Stomach (tissue), 9 donors: Measurements from ENCODE around the gene CUL1. TPM values are rescaled to one million over a fixed set of nuclear protein-coding genes. Genes with fewer than 3 reads are reported as not detected.

Experiments used
- DNase-seq, 2 donors: peaks; one replicate each; pipeline versions ENCODE4 v3.0.0 to v3.0.0-alpha.2; 2013 to 2019
- H3K27ac ChIP-seq, 5 donors: fragments of 200-600 bp in 4 of 5; sonication (generic) in 4 of 5; one replicate each; pipeline ENCODE4 v1.5.1; 2013 to 2019; ENCODE audit warnings: mild to moderate bottlenecking in 1 of 5, moderate library complexity in 1 of 5
- H3K27me3 ChIP-seq, 3 donors: fragments of 200-600 bp; sonication (generic); one replicate each; pipeline ENCODE4 v1.5.1; 2017 to 2019; ENCODE audit warnings: mixed run types in 1 of 3
- H3K36me3 ChIP-seq, 4 donors: fragments of 200-600 bp; sonication (generic); 1 replicate in 3 of 4; 2 replicates in 1 of 4; pipeline ENCODE4 v1.5.1; 2016 to 2019
- H3K4me1 ChIP-seq, 4 donors: fragments of 200-600 bp; sonication (generic); one replicate each; pipeline ENCODE4 v1.5.1; 2016 to 2019
- H3K4me3 ChIP-seq, 4 donors: fragments of 200-600 bp; sonication (generic) in 3 of 4; one replicate each; pipeline ENCODE4 v1.5.1; 2016 to 2019; ENCODE audit warnings: mild to moderate bottlenecking in 1 of 4
- H3K9me3 ChIP-seq, 4 donors: fragments of 200-600 bp; sonication (generic); one replicate each; pipeline ENCODE4 v1.5.1; 2016 to 2019
- CTCF ChIP-seq, 7 experiments: fragments of 450-650 bp in 4 of 7; fragments of 200-600 bp in 3 of 7; sonication (generic) in 3 of 7; IDR thresholded peaks; one replicate each; pipeline ENCODE4 v1.5.1; 2016 to 2019; ENCODE audit warnings: antibody characterized with exemption in 7 of 7, control low read depth in 2 of 7, mild to moderate bottlenecking in 1 of 7
- EP300 ChIP-seq: sonication (generic); formaldehyde crosslinking; IDR thresholded peaks from one replicate; pipeline ENCODE4 v1.6.1; 2017; ENCODE audit warnings: antibody characterized with exemption
- POLR2A ChIP-seq, 4 donors: fragments of 450-650 bp; IDR thresholded peaks; one replicate each; pipeline ENCODE4 v1.6.1; 2016; ENCODE audit warnings: antibody characterized with exemption in 4 of 4, control low read depth in 2 of 4, mild to moderate bottlenecking in 1 of 4, moderate library complexity in 1 of 4
- POLR2AphosphoS5 ChIP-seq, 3 donors: sonication (generic); formaldehyde crosslinking; IDR thresholded peaks; one replicate each; pipeline ENCODE4 v1.6.1; 2016; ENCODE audit warnings: antibody characterized with exemption in 3 of 3
- WGBS, 5 donors: extraction: QIAGEN DNeasy Blood & Tissue Kit in 3 of 5; methylation state at CpG; one replicate each; pipeline versions ENCODE4 v1.1.5 to v1.1.7; 2013 to 2018; 5-methylcytosine and 5-hydroxymethylcytosine counted together
- intact Hi-C: fragments of 100-400 bp; cut with DNase I; formaldehyde crosslinking; loops from one replicate; pipeline ENCODE4 v1.15.1; 2023; ENCODE audit warnings: low total_unique reads
- polyA plus RNA-seq, 3 donors: library from polyadenylated mRNA; stranded (reverse); fragments of 200-250 nt; gene quantifications; one replicate each; pipeline ENCODE4 v1.2.3, GENCODE V29; 2013
- total RNA-seq, 5 donors: library from RNA; depleted of rRNA; stranded (reverse); fragments of >200 nt; gene quantifications; one replicate each; pipeline versions ENCODE4 v1.1.0 to v1.2.3, GENCODE V29; 2014 to 2016
- donor health status: healthy with polysubstance abuse.
- donor health status: Bipolar disorder and iron deficiency.
- donor health status: healthy.

Gene CUL1
- total and polyA plus RNA-seq, 8 donors = 22.5 to 56.4 (median 29.2) TPM

GRCh38 chr7:148787571-148788295 is 89.0 kb downstream of the CUL1 start:
- H3K36me3 ChIP-seq = peaks cover 45 to 100% (median 98%) of the 10 kb centered on the region in 4 donors
- H3K9me3 ChIP-seq = no peaks in the 10 kb centered on the region
- H3K27ac ChIP-seq = no peak overlapping the region
- H3K4me1 ChIP-seq = no peaks in the 10 kb centered on the region
- WGBS, 5 donors = 83 to 89% (median 86%) methylated on average over 14 of the region's 14 CpGs
- intact Hi-C loops = no loop called here
- TF ChIP-seq CTCF (IDR thresholded peaks at IDR 0.05) (no peak), POLR2A (IDR thresholded peaks at IDR 0.05) (no peak), POLR2AphosphoS5 (IDR thresholded peaks at IDR 0.05) (no peak), EP300 (no peak)
- DNase-seq = no peak
- H3K27me3 ChIP-seq = no peaks in the 10 kb centered on the region
- no peak overlapping the region for H3K4me3 ChIP-seq

GRCh38 chr7:148789220-148789619 is 90.5 kb downstream of the CUL1 start:
- no peak for DNase-seq
- TF ChIP-seq EP300 = no peak
- no peak for TF ChIP-seq CTCF (IDR thresholded peaks at IDR 0.05)
- TF ChIP-seq POLR2AphosphoS5 (IDR thresholded peaks at IDR 0.05) = no peak
- TF ChIP-seq POLR2A (IDR thresholded peaks at IDR 0.05) = no peak
- Histone ChIP-seq H3K27me3 (no peaks in the 10 kb centered on the region), H3K36me3 (peaks cover 52 to 100% (median 98%) of the 10 kb centered on the region in 4 donors), H3K4me1 (no peaks in the 10 kb centered on the region), H3K27ac (no peak overlapping the region), H3K9me3 (no peaks in the 10 kb centered on the region), H3K4me3 (no peak overlapping the region)
- intact Hi-C loops = no loop called here
- 88 to 96% (median 89%) methylated on average over 7 of the region's 7 CpGs for WGBS, 5 donors

GRCh38 chr7:148790131-148790726 is 91.5 kb downstream of the CUL1 start:
- Histone ChIP-seq H3K9me3 (no peaks in the 10 kb centered on the region), H3K27ac (no peak overlapping the region), H3K36me3 (peaks cover 52 to 100% (median 99%) of the 10 kb centered on the region in 4 donors), H3K4me3 (no peak overlapping the region), H3K4me1 (no peaks in the 10 kb centered on the region), H3K27me3 (no peaks in the 10 kb centered on the region)
- DNase-seq = no peak
- 88 to 93% (median 91%) methylated on average over 8 of the region's 8 CpGs for WGBS, 5 donors
- intact Hi-C loops = no loop called here
- TF ChIP-seq POLR2A (IDR thresholded peaks at IDR 0.05) = no peak
- no peak for TF ChIP-seq CTCF (IDR thresholded peaks at IDR 0.05)
- no peak for TF ChIP-seq EP300
- TF ChIP-seq POLR2AphosphoS5 (IDR thresholded peaks at IDR 0.05) = no peak

- Histone ChIP-seq H3K4me3 (no peak overlapping the region), H3K27me3 (no peaks in the 10 kb centered on the region), H3K9me3 (no peaks in the 10 kb centered on the region), H3K27ac (no peak overlapping the region), H3K36me3 (peaks cover 52 to 100% (median 100%) of the 10 kb centered on the region in 4 donors), H3K4me1 (no peaks in the 10 kb centered on the region)
- no peak for DNase-seq
- intact Hi-C loops = no loop called here
- WGBS, 5 donors = 98 to 100% (median 99%) methylated on average over 2 of the region's 2 CpGs
- no peak for TF ChIP-seq CTCF (IDR thresholded peaks at IDR 0.05)
- no peak for TF ChIP-seq EP300
- TF ChIP-seq POLR2AphosphoS5 (IDR thresholded peaks at IDR 0.05) = no peak
- no peak for TF ChIP-seq POLR2A (IDR thresholded peaks at IDR 0.05)
Measured at GRCh38 chr7:148790850-148791249, 92.1 kb downstream of the CUL1 start.
